Lower lobe of right lung (tissue), 2 donors: ENCODE results near the gene ADAMTS17. TPM values are rescaled to one million over a fixed set of nuclear protein-coding genes. Genes with fewer than 3 reads are reported as not detected.

Source experiments
- ATAC-seq, 2 donors: fragments of 200-7000 bp; cut with Tn5 transposase; one replicate each; pipeline ENCODE4 v1.9.1; 2020 to 2022; ENCODE audit warnings: mild to moderate bottlenecking in 2 of 2, moderate library complexity in 2 of 2
- DNase-seq: peaks from one replicate; pipeline ENCODE4 v3.0.0-alpha.2; 2020
- H3K27ac ChIP-seq: fragments of 200-600 bp; one replicate; pipeline ENCODE4 v1.8.0; 2022
- H3K27me3 ChIP-seq: fragments of 200-600 bp; one replicate; pipeline ENCODE4 v1.8.0; 2022; ENCODE audit warnings: low read depth
- H3K36me3 ChIP-seq: fragments of 200-600 bp; one replicate; pipeline ENCODE4 v1.8.0; 2022; ENCODE audit warnings: mild to moderate bottlenecking
- H3K4me1 ChIP-seq: fragments of 200-600 bp; one replicate; pipeline ENCODE4 v1.8.0; 2022
- H3K4me3 ChIP-seq: fragments of 200-600 bp; one replicate; pipeline ENCODE4 v1.8.0; 2022; ENCODE audit warnings: mild to moderate bottlenecking
- H3K9me3 ChIP-seq: fragments of 200-600 bp; one replicate; pipeline ENCODE4 v1.8.0; 2022
- CTCF ChIP-seq: fragments of 200-600 bp; IDR thresholded peaks from one replicate; pipeline ENCODE4 v1.8.0; 2022; ENCODE audit warnings: antibody characterized with exemption, mild to moderate bottlenecking
- intact Hi-C: fragments of 100-400 bp; cut with DNase I; formaldehyde crosslinking; loops from one replicate; pipeline ENCODE4 v1.11.0; 2022
- total RNA-seq: library from RNA; stranded (reverse); fragmentation: NEBNext Ultra II Directional; extraction: Animal tissue kit (Norgen Biotek cat#: 25700); gene quantifications from one replicate; pipeline ENCODE4 v1.2.1, GENCODE V29; 2021
- donor health status: DM: no; HTN: yes; CAD: no; lungs with severe emphysema.

Gene ADAMTS17
- total RNA-seq, 1 donor from 2014 or later, result 3.0 TPM

- no peak for DNase-seq
- Histone ChIP-seq H3K4me3 (no peak overlapping the region), H3K36me3 (no peaks in the 10 kb centered on the region), H3K27me3 (no peaks in the 10 kb centered on the region), H3K9me3 (no peaks in the 10 kb centered on the region), H3K4me1 (no peaks in the 10 kb centered on the region), H3K27ac (no peak overlapping the region)
- no peak for ATAC-seq
- intact Hi-C loops, result no loop called here
- TF ChIP-seq CTCF, result no peak
These were observed 209.5 kb downstream of the ADAMTS17 start for GRCh38 chr15:100132309-100132708.

DNA sequence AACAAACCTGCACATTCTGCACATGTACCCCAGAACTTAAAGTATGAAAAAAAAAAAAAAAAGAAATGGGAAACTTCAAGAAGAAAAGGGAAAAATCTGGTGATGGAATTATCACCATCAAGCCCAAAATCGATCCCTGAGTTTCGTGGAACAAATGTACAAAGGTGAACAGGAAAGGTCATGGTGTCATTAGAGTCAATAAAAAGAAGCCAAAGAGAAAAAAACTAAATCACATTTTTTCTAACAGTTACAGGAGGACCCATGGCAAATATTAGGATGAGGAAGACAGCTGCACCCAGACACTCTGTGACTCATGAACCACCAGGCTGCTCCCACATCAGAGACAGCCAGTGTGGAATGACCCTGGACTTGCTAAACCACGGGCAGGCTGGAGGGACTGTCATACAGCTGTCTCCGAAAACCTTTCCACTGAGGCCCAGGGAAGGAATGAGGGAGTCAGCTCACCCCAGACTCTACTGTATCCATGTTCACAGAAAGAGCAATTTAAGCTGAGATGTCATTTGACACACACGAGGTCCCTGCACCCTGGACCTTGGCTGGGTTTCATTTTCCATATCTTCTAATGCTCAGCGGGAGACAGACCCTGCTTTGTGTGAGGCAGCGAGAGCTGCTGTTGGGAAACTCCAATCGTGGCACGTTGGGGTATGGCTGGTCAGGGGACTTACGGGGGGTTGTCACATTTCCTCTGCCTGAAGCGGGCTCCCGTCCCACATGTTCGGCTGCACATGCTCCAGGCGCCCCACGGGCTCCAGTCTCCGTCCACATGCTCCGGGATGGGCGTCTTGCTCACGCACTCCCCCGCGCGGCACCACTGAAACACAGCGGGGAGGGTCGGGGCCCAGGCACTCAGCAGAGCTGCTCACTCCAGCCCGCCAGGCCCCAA is 210.2 kb downstream of the ADAMTS17 start:
- H3K36me3 ChIP-seq, result no peaks in the 10 kb centered on the region
- peak; percentile 50 for TF ChIP-seq CTCF
- peak; percentile 82 to 86 for ATAC-seq
- intact Hi-C loops, result no loop called here
- no peak overlapping the region for H3K27ac ChIP-seq
- no peaks in the 10 kb centered on the region for H3K9me3 ChIP-seq
- DNase-seq, result peak; percentile 62
- no peaks in the 10 kb centered on the region for H3K4me1 ChIP-seq
- H3K4me3 ChIP-seq, result peak overlapping the region; percentile 38
- no peaks in the 10 kb centered on the region for H3K27me3 ChIP-seq

DNA sequence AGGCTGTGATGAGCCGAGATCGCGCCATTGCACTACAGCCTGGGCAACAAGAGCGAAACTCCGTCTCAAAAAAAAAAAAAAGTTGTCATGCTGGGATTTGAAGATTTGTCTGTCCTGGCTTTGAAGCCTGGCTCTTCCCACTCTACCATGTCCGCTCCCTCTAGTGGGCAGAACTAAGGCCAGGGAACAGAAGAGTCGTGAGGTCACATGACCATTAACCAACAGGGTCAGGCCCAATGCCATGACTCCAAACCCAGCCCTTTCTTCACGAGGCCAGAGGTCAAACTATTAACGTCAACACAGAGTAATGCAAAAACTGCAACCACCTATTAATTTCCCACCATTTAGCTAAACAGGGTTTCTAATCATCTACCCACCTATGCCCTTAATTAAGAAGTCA is 212.1 kb downstream of the ADAMTS17 start:
- DNase-seq (no peak), ATAC-seq (no peak)
- H3K4me1 ChIP-seq, result no peaks in the 10 kb centered on the region
- no peaks in the 10 kb centered on the region for H3K36me3 ChIP-seq
- no peaks in the 10 kb centered on the region for H3K27me3 ChIP-seq
- no peak overlapping the region for H3K27ac ChIP-seq
- H3K4me3 ChIP-seq, result no peak overlapping the region
- no peaks in the 10 kb centered on the region for H3K9me3 ChIP-seq
- intact Hi-C loops, result no loop called here
- TF ChIP-seq CTCF, result no peak

DNA sequence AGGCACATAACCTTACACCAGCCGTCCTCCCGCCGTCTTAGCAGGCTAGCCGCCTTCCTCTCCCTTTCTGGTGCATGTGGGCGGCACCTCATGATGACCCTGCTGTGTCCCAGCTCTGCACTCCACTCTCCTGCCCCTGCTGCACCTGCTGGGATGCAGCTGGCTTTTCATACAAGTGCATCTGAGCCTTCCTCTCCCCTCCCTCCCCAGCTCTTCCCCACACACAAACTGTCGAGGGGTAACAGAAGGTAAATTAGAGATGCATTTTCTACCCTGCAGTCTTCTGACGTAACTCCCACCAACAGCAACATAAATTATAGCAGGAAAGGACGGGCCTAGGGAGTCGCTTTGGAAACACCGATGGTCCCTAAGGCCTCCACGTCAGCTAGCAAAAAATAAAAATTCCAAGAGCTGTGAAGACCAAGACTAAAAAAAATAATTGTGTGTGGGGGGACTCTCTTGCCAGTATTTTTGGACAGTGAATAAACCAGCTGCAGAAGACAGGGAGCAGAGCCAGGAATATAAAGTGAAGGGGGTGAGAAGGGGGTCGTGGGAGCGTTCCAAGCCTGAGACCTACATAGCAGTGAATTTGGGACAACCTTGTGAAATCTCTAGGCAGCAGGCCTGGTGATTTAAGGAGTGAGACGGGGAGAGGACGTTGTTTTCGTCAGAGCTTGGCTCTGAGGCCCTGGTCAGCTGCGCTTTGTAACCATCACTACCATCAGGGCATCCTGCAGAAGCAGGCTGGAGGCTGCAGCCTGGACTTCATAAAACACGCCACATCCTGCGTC is 216.2 kb downstream of the ADAMTS17 start:
- intact Hi-C loops, result no loop called here

More for the DNA sequence above, 216.2 kb downstream of the ADAMTS17 start:
- H3K4me1 ChIP-seq, result no peaks in the 10 kb centered on the region
- DNase-seq, result no peak
- no peaks in the 10 kb centered on the region for H3K36me3 ChIP-seq
- TF ChIP-seq CTCF, result no peak
- H3K27ac ChIP-seq, result no peak overlapping the region
- H3K4me3 ChIP-seq, result no peak overlapping the region
- no peaks in the 10 kb centered on the region for H3K27me3 ChIP-seq
- H3K9me3 ChIP-seq, result peaks cover 17% of the 10 kb centered on the region
- ATAC-seq, result peak; percentile 71 to 75
